Activated T-helper 2 cell treated with anti-CD3 and anti-CD28 coated beads, Interferon-gamma antibody, Interleukin-2, Interleukin-4, amounts not matched to agents 10 μg/mL and 5 μg/mL and 100 μg/mL, durations not matched to agents 14 hours and 24 hours and 36 hours (primary cell): ENCODE data around the gene PRSS3. TPM values are rescaled to one million over a fixed set of nuclear protein-coding genes. Genes with fewer than 3 reads are reported as not detected.
"Not testable (repeated sequence)": the region's sequence is repeated elsewhere in the genome, so short reads cannot be mapped to it uniquely, and the experiment has no call there.

Source experiments
- DNase-seq: peaks from one replicate; pipeline ENCODE4 v3.0.0; 2021; ENCODE audit warnings: low spot score
- H3K27ac Mint-ChIP-seq: one replicate; pipeline ENCODE4 v1.8.0; 2021; ENCODE audit warnings: mixed read lengths
- H3K27me3 Mint-ChIP-seq: one replicate; pipeline ENCODE4 v1.8.0; 2021; ENCODE audit warnings: low read depth, mixed read lengths
- H3K36me3 Mint-ChIP-seq: one replicate; pipeline ENCODE4 v1.8.0; 2021; ENCODE audit warnings: low read depth, mixed read lengths
- H3K4me1 Mint-ChIP-seq: one replicate; pipeline ENCODE4 v1.8.0; 2021; ENCODE audit warnings: low read depth, mixed read lengths
- H3K4me3 Mint-ChIP-seq: one replicate; pipeline ENCODE4 v1.8.0; 2021; ENCODE audit warnings: low read depth, mild to moderate bottlenecking, moderate library complexity, mixed read lengths
- H3K9me3 Mint-ChIP-seq: one replicate; pipeline ENCODE4 v1.8.0; 2021; ENCODE audit warnings: mixed read lengths
- intact Hi-C: fragments of 100-400 bp; cut with micrococcal nuclease; formaldehyde crosslinking; loops from one replicate; pipeline ENCODE4 v1.15.1; 2023
- total RNA-seq: library from RNA; stranded (reverse); gene quantifications from 2 replicates; pipeline ENCODE4 v1.2.3, GENCODE V29; 2022

Gene PRSS3
- total RNA-seq, 1 donor from 2014 or later: not detected

DNA sequence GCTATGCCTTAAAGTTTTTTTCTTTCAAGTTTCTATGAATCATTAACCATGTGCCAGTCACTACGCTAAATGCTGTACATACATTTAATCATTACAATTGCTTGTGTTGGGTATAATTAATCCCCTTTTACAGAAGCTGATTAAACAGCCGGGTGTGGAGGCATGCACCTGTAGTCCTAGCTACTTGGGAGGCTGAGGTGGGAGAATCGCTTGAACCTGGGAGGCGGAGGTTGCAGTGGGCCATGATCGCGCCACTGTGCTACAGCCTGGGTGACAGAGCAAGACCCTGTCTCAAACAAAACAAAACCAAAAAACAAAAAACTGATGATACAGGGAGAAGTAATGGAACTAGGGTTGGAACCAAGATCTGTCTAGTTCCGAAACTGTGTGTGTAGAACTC is 20.4 kb downstream of the PRSS3 start:
- intact Hi-C loops: loop anchor here (1.0 kb wide), 1 partner anchor 234 kb away; no protein-coding TSS in a partner anchor
- Mint-ChIP-seq H3K9me3 (no peaks in the 10 kb centered on the region), H3K36me3 (peaks cover 16% of the 10 kb centered on the region), H3K27ac (peak overlapping the region; percentile 89), H3K4me3 (peak overlapping the region; percentile 81), H3K27me3 (peaks cover 2% of the 10 kb centered on the region), H3K4me1 (peaks cover 37% of the 10 kb centered on the region)
- DNase-seq: no peak

GRCh38 chr9:33816327-33817252 is 21.2 kb downstream of the PRSS3 start, which contains the start of gene UBE2R2:
UBE2R2 (plus strand) TSS chr9:33817160; CDS start chr9:33817758, 598 bp downstream.
- intact Hi-C loops: loop anchor here (1.0 kb wide), 1 partner anchor 233 kb away; no protein-coding TSS in a partner anchor
- H3K4me1 Mint-ChIP-seq: peaks cover 38% of the 10 kb centered on the region
- DNase-seq: peak; percentile 91
- peaks cover 18% of the 10 kb centered on the region for H3K36me3 Mint-ChIP-seq
- H3K27ac Mint-ChIP-seq: peak within 1 kb of the TSS; percentile 89
- peaks cover 2% of the 10 kb centered on the region for H3K27me3 Mint-ChIP-seq
- H3K9me3 Mint-ChIP-seq: no peaks in the 10 kb centered on the region
- peak within 1 kb of the TSS; percentile 82 for H3K4me3 Mint-ChIP-seq

GRCh38 chr9:33817327-33818166 is 22.2 kb downstream of the PRSS3 start:
- no peaks in the 10 kb centered on the region for H3K9me3 Mint-ChIP-seq
- H3K27ac Mint-ChIP-seq: peak overlapping the region; percentile 79
- peak; percentile 55 for DNase-seq
- intact Hi-C loops: no loop called here
- H3K36me3 Mint-ChIP-seq: peaks cover 18% of the 10 kb centered on the region
- H3K27me3 Mint-ChIP-seq: no peaks in the 10 kb centered on the region
- H3K4me3 Mint-ChIP-seq: peak overlapping the region; percentile 82
- H3K4me1 Mint-ChIP-seq: peaks cover 38% of the 10 kb centered on the region

GRCh38 chr9:33818167-33818846 is 22.9 kb downstream of the PRSS3 start:
- H3K27me3 Mint-ChIP-seq: no peaks in the 10 kb centered on the region
- DNase-seq: no peak
- peak overlapping the region; percentile 82 for H3K4me3 Mint-ChIP-seq
- intact Hi-C loops: no loop called here
- peaks cover 38% of the 10 kb centered on the region for H3K4me1 Mint-ChIP-seq
- peak overlapping the region; percentile 79 for H3K27ac Mint-ChIP-seq
- H3K36me3 Mint-ChIP-seq: peaks cover 18% of the 10 kb centered on the region
- no peaks in the 10 kb centered on the region for H3K9me3 Mint-ChIP-seq

- Mint-ChIP-seq H3K9me3 (no peaks in the 10 kb centered on the region), H3K4me1 (peaks cover 38% of the 10 kb centered on the region), H3K4me3 (peak overlapping the region; percentile 82), H3K36me3 (peaks cover 24% of the 10 kb centered on the region), H3K27ac (peak overlapping the region; percentile 79), H3K27me3 (no peaks in the 10 kb centered on the region)
- DNase-seq: no peak
- intact Hi-C loops: no loop called here
These were observed 23.6 kb downstream of the PRSS3 start for GRCh38 chr9:33818847-33819500.

- peaks cover 27% of the 10 kb centered on the region for H3K4me1 Mint-ChIP-seq
- H3K9me3 Mint-ChIP-seq: no peaks in the 10 kb centered on the region
- no peaks in the 10 kb centered on the region for H3K27me3 Mint-ChIP-seq
- H3K36me3 Mint-ChIP-seq: peaks cover 30% of the 10 kb centered on the region
- DNase-seq: no peak
- intact Hi-C loops: no loop called here
- peak overlapping the region; percentile 73 for H3K4me3 Mint-ChIP-seq
- H3K27ac Mint-ChIP-seq: no peak overlapping the region
These were observed 24.9 kb downstream of the PRSS3 start for GRCh38 chr9:33820231-33820745.

DNA sequence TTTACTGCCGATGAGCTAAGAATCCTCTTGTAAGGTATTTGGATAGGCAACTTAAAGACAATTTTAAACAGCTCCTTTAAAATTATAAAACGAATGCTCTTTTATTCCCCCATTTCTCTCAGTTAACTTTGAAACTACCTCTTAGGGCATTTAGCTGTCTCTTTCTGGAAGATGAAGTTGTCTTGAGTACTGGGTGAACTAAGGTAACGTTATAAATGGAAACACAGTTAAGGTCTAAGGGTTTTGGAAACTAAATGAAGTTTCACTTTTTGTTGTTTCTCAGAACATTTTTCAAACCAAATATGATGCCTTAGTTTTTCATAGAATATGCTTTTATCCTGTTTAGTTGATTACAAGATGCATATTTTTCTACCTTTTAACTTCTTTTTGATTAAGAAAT is 28.4 kb downstream of the PRSS3 start:
- Mint-ChIP-seq H3K9me3 (no peaks in the 10 kb centered on the region), H3K36me3 (peaks cover 29% of the 10 kb centered on the region), H3K4me1 (peaks cover 15% of the 10 kb centered on the region), H3K27me3 (no peaks in the 10 kb centered on the region), H3K4me3 (no peak overlapping the region), H3K27ac (no peak overlapping the region)
- intact Hi-C loops: no loop called here
- DNase-seq: no peak

GRCh38 chr9:33827285-33827684 is 31.9 kb downstream of the PRSS3 start:
- peaks cover 23% of the 10 kb centered on the region for H3K36me3 Mint-ChIP-seq
- H3K27me3 Mint-ChIP-seq, H3K9me3 Mint-ChIP-seq, DNase-seq, intact Hi-C loops, H3K4me1 Mint-ChIP-seq, H3K27ac Mint-ChIP-seq, H3K4me3 Mint-ChIP-seq: not testable (repeated sequence)

GRCh38 chr9:33829641-33830230 is 34.4 kb downstream of the PRSS3 start:
- H3K27ac Mint-ChIP-seq, H3K4me3 Mint-ChIP-seq, H3K4me1 Mint-ChIP-seq, H3K27me3 Mint-ChIP-seq, H3K9me3 Mint-ChIP-seq, DNase-seq, intact Hi-C loops: not testable (repeated sequence)
- peaks cover 15% of the 10 kb centered on the region for H3K36me3 Mint-ChIP-seq

DNA sequence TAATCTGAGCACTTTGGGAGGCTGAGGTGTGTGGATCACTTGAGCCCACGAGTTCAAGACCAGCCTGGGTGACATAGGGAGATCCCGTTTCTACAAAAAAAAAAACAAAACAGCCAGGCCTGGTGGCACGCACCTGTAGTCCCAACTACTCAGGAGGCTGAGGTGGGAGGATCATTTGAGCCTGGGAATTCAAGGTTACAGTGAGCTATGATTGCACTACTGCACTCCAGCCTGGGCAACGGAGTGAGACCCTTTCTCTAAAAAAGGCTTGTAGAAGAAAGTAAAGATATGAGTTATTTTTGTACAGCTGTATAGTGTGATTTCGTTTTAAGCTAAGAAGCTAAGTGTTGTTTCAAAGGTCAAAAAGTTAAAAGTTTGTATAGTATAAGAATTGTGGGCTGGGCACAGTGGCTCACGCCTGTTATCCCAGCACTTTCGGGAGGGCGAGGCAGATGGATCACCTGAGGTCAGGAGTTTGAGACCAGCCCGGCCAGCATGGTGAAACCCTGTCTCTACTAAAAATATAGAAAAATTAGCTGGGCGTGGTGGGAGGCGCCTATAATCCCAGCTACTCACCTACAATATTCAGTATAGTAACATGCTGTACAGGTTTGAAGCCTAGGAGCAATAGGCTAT is 40.4 kb downstream of the PRSS3 start:
- H3K9me3 Mint-ChIP-seq: no peaks in the 10 kb centered on the region
- no peak overlapping the region for H3K4me3 Mint-ChIP-seq
- intact Hi-C loops: no loop called here
- H3K4me1 Mint-ChIP-seq: peaks cover 13% of the 10 kb centered on the region
- no peaks in the 10 kb centered on the region for H3K27me3 Mint-ChIP-seq
- DNase-seq: no peak
- peak overlapping the region; percentile 42 for H3K27ac Mint-ChIP-seq
- H3K36me3 Mint-ChIP-seq: no peaks in the 10 kb centered on the region

DNA sequence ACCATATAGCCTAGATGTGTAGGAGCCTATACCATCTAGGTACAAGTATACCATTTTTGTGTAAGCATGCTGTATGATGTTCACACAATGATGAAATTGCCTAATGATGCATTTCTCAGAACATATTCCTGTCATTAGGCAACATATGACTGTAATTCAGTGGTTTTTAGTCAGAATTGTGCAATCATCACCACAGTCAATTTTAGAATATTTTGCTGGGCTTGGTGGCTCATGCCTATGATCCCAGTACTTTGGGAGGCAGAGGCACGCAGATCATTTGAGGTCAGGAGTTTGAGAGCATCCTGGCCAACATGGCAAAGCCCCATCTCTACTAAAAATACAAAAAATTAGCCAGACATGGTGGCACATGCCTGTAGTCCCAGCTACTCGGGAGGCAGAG is 40.9 kb downstream of the PRSS3 start:
- peaks cover 13% of the 10 kb centered on the region for H3K4me1 Mint-ChIP-seq
- H3K27ac Mint-ChIP-seq, H3K27me3 Mint-ChIP-seq, H3K4me3 Mint-ChIP-seq, H3K9me3 Mint-ChIP-seq, H3K36me3 Mint-ChIP-seq, DNase-seq, intact Hi-C loops: not testable (repeated sequence)
